ENCODE data around the gene METTL16.

DNA sequence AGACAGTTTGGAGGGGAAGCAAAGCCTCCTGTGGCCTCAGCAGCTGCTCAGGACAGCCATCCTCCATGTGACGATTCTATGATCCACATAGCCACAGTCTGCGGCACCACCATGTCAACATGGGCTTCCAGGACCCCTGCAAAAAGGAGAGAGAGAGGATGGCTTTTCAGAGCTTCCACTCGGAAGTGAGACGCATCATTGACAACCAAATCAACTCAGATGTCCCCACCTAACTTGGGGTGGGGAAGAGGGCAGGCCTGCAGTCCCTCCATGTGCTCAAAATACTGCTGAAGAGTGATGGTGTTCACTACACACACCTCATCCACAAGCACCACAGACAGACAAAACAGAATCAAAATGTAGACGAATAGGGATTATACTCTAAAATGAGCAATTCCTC lies 5.9 kb upstream of the METTL16 start:
- TF ChIP-seq, protein P1, sequence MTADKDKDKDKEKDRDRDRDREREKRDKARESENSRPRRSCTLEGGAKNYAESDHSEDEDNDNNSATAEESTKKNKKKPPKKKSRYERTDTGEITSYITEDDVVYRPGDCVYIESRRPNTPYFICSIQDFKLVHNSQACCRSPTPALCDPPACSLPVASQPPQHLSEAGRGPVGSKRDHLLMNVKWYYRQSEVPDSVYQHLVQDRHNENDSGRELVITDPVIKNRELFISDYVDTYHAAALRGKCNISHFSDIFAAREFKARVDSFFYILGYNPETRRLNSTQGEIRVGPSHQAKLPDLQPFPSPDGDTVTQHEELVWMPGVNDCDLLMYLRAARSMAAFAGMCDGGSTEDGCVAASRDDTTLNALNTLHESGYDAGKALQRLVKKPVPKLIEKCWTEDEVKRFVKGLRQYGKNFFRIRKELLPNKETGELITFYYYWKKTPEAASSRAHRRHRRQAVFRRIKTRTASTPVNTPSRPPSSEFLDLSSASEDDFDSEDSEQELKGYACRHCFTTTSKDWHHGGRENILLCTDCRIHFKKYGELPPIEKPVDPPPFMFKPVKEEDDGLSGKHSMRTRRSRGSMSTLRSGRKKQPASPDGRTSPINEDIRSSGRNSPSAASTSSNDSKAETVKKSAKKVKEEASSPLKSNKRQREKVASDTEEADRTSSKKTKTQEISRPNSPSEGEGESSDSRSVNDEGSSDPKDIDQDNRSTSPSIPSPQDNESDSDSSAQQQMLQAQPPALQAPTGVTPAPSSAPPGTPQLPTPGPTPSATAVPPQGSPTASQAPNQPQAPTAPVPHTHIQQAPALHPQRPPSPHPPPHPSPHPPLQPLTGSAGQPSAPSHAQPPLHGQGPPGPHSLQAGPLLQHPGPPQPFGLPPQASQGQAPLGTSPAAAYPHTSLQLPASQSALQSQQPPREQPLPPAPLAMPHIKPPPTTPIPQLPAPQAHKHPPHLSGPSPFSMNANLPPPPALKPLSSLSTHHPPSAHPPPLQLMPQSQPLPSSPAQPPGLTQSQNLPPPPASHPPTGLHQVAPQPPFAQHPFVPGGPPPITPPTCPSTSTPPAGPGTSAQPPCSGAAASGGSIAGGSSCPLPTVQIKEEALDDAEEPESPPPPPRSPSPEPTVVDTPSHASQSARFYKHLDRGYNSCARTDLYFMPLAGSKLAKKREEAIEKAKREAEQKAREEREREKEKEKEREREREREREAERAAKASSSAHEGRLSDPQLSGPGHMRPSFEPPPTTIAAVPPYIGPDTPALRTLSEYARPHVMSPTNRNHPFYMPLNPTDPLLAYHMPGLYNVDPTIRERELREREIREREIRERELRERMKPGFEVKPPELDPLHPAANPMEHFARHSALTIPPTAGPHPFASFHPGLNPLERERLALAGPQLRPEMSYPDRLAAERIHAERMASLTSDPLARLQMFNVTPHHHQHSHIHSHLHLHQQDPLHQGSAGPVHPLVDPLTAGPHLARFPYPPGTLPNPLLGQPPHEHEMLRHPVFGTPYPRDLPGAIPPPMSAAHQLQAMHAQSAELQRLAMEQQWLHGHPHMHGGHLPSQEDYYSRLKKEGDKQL (CRISPR knock-in tag; IDR thresholded peaks at IDR 0.05; ENCODE audit: borderline replicate concordance) = no peak
- no peak for TF ChIP-seq YY1 (IDR thresholded peaks at IDR 0.05; ENCODE audit: borderline replicate concordance in 1 of 3, control insufficient read depth in 1 of 3, extremely low read depth in 1 of 3, insufficient read depth in 3 of 3, insufficient read length in 1 of 3, insufficient replicate concordance in 2 of 3, low read depth in 1 of 3, low read length in 2 of 3)
- TF ChIP-seq, protein P2, sequence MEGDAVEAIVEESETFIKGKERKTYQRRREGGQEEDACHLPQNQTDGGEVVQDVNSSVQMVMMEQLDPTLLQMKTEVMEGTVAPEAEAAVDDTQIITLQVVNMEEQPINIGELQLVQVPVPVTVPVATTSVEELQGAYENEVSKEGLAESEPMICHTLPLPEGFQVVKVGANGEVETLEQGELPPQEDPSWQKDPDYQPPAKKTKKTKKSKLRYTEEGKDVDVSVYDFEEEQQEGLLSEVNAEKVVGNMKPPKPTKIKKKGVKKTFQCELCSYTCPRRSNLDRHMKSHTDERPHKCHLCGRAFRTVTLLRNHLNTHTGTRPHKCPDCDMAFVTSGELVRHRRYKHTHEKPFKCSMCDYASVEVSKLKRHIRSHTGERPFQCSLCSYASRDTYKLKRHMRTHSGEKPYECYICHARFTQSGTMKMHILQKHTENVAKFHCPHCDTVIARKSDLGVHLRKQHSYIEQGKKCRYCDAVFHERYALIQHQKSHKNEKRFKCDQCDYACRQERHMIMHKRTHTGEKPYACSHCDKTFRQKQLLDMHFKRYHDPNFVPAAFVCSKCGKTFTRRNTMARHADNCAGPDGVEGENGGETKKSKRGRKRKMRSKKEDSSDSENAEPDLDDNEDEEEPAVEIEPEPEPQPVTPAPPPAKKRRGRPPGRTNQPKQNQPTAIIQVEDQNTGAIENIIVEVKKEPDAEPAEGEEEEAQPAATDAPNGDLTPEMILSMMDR (IDR thresholded peaks at IDR 0.05 in 2 of 3, conservative IDR thresholded peaks at IDR 0.05 in 1 of 3; ENCODE audit: insufficient read depth in 2 of 3, low read depth in 1 of 3, low read length in 3 of 3) = no peak
- TF ChIP-seq FOXM1 (IDR thresholded peaks at IDR 0.05; ENCODE audit: low read depth) = no peak
- no peak for TF ChIP-seq FOXM1 (CRISPR knock-in tag; IDR thresholded peaks at IDR 0.05; ENCODE audit: low read depth)
- TF ChIP-seq, protein P3, sequence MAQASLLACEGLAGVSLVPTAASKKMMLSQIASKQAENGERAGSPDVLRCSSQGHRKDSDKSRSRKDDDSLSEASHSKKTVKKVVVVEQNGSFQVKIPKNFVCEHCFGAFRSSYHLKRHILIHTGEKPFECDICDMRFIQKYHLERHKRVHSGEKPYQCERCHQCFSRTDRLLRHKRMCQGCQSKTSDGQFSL (CRISPR knock-in tag; IDR thresholded peaks at IDR 0.05) = no peak
- TF ChIP-seq, protein P3 (tag; IDR thresholded peaks at IDR 0.05) = no peak
- no peak for TF ChIP-seq RFX5 (IDR thresholded peaks at IDR 0.05; ENCODE audit: low read depth, low read length)
- no peak for TF ChIP-seq POLR2A (conservative IDR thresholded peaks at IDR 0.05)
- TF ChIP-seq, protein P4, sequence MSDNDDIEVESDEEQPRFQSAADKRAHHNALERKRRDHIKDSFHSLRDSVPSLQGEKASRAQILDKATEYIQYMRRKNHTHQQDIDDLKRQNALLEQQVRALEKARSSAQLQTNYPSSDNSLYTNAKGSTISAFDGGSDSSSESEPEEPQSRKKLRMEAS (CRISPR knock-in tag; IDR thresholded peaks at IDR 0.05) = no peak
- TF ChIP-seq RCOR1 (IDR thresholded peaks at IDR 0.05; ENCODE audit: borderline replicate concordance in 1 of 2, low read depth in 2 of 2, low read length in 2 of 2) = no peak

All from K562 (cell line).